Measurements from ENCODE around the gene LSM12. TPM values are rescaled to one million over a fixed set of nuclear protein-coding genes. Genes with fewer than 3 reads are reported as not detected.
"Not testable (repeated sequence)": the region's sequence is repeated elsewhere in the genome, so short reads cannot be mapped to it uniquely, and the experiment has no call there.

The LSM12 gene
- total RNA-seq, 2 experiments from 2014 or later, result 59.3 to 64.8 TPM

DNA sequence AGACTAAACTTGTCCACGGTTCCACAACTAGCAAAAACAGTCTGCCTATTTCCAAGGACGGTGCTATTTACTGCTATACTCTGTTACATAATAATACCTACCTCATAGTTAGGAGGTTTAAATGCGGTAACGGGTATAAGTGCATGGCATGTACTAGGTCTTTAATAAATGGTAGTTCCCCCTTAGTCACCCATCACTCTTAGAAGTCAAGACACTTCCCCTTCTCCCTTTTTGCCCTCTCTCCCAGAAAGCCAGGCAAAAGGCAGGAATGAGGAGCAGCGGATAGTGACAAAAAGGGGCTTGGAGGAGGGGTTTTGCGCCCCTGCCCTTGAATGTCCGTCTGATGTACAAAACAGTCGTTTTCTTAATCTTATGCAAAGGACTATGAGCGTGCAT lies 1.1 kb upstream of the LSM12 start:
- Mint-ChIP-seq H3K27me3 (no peaks in the 10 kb centered on the region), H3K4me3 (peak overlapping the region; percentile 98), H3K9me3 (no peaks in the 10 kb centered on the region), H3K27ac (peak overlapping the region; percentile 93), H3K4me1 (peaks cover 58% of the 10 kb centered on the region), H3K36me3 (ENCODE audit: low read depth) (peaks cover 20% of the 10 kb centered on the region)
- ChIA-PET POLR2A (no interaction called here), CTCF (no interaction called here)
- no peak for DNase-seq

DNA sequence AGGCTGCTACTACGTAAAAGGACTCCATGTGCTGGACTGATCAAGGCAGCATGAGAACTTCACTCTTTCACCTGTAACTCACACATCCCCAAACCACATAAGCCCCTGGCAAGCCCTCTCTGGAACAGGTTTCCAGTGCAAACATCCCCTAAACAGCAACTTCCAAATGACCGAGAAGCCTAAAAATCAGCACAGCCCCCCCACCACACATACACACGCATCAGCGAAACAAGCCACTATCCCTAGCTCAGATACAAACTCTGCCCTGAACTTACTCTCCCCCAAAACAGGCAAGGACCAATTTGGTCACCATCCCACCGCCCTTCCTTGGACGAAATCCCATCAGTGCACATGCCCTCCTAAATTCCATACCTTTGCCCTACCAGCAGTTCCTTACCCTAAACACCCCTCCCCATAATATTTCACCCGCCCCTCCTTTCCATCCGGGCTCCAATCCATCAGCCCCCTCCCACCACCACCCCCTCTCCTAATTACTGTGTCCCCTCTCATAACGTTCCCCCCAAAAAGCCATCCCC lies 735 bp downstream of the LSM12 start:
- POLR2A ChIA-PET, result no interaction called here
- CTCF ChIA-PET, result interaction anchor here (0.6 to 1.4 kb wide), 3 partner anchors 23 to 439 kb away, joined by 3 to 10 read pairs (median 5); no protein-coding TSS in a partner anchor
- Mint-ChIP-seq H3K36me3 (ENCODE audit: low read depth) (peaks cover 32% of the 10 kb centered on the region), H3K27ac (peak overlapping the region; percentile 93), H3K4me1 (peaks cover 53% of the 10 kb centered on the region), H3K4me3 (peak overlapping the region; percentile 98), H3K9me3 (no peaks in the 10 kb centered on the region), H3K27me3 (no peaks in the 10 kb centered on the region)
- DNase-seq, result no peak

DNA sequence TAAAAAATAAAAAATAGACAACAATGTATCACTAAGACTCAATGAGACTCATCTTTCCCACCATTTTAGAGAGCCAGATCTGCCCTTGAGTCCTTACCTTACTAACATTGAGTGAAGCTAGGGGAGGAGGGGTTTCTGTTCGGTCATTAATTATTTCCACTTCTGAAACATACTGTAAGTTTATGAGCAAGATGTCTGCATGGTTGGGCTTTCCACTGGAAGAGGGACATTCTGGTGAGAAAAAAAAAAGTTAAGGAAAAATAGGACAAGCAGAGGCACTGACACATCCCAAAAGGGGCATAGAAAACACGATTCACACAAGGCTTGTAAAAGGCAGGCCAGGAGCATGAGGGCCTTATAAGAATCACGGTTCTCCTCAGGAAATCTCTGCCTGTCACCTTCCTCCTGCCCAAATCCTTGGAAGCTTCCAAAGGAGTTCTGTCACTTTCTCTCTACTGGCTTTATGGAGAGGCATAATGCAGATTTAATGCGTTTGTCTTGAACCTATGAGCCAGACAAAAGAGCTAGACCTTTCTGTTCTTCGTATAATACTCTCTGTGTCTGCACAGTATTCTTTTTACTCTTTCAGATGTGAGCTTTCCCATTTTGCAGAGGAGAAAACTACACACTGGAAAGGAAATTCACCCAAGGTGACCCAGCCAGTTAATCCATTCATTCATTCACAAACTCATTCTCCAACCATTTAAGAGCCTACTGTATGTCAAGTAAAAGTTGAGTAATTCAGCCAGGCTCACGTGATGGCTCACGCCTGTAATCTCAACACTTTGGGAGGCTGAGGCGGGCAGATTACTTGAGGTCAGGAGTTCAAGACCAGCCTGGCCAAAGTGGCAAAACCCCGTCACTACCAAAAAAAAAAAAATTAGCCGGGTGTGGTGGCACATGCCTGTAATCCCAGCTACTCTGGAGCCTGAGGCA lies 2.5 kb downstream of the LSM12 start:
- CTCF ChIA-PET, result interaction anchor here (0.6 kb wide), 1 partner anchor 52 kb away, joined by 4 read pairs; no protein-coding TSS in a partner anchor
- Mint-ChIP-seq H3K9me3 (no peaks in the 10 kb centered on the region), H3K27ac (no peak overlapping the region), H3K4me1 (peaks cover 55% of the 10 kb centered on the region), H3K4me3 (peak overlapping the region; percentile 30), H3K27me3 (no peaks in the 10 kb centered on the region), H3K36me3 (ENCODE audit: low read depth) (peaks cover 47% of the 10 kb centered on the region)
- no peak for DNase-seq
- POLR2A ChIA-PET, result interaction anchor here (0.6 kb wide), 1 partner anchor 12 kb away, joined by 3 read pairs; no protein-coding TSS in a partner anchor

DNA sequence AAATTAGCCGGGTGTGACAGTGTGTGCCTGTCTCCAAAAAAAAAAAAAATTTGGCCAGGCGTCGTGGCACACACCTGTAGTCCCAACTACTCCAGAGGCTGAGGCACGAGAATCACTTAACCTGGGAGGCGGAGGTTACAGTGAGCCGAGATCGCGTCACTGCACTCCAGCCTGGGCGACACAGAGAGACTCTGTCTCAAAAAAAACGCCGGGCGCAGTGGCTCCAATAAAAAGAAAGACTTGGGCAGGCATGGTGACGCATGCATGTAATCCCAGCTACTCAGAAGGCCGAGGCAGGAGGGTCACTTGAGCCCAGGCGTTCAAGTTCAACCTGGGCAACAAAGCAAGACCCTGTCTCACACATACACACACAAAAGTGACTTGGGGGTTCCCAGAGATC lies 3.6 kb downstream of the LSM12 start:
- no peak overlapping the region for H3K4me3 Mint-ChIP-seq
- H3K27ac Mint-ChIP-seq, result no peak overlapping the region
- no peak for DNase-seq
- H3K9me3 Mint-ChIP-seq, result no peaks in the 10 kb centered on the region
- H3K27me3 Mint-ChIP-seq, result no peaks in the 10 kb centered on the region
- peaks cover 56% of the 10 kb centered on the region for H3K36me3 Mint-ChIP-seq (ENCODE audit: low read depth)
- H3K4me1 Mint-ChIP-seq, result peaks cover 56% of the 10 kb centered on the region
- POLR2A ChIA-PET, result interaction anchor here (0.6 kb wide), 1 partner anchor 11 kb away, joined by 3 read pairs; no protein-coding TSS in a partner anchor
- CTCF ChIA-PET, result no interaction called here

DNA sequence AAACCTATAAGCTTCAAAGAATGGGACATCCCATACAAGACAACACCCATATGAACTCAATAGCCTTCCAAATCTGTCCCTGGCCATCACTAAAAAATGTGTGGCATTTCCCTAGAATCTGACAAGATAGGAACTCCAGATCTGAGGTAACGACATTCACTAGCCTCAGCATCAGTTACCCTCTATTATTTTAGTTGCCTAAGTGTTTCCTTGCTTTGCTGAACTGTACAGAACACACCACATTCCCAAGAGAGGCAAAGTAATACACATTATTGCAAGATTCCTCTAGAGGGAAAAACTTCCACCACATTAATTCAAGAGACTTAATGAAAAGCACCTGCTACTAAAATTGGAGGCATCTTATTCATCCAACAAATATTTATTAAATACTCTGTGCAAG lies 5.0 kb downstream of the LSM12 start:
- POLR2A ChIA-PET, result interaction anchor here (0.7 kb wide), 1 partner anchor 29 kb away, joined by 3 read pairs; no protein-coding TSS in a partner anchor
- peaks cover 45% of the 10 kb centered on the region for H3K4me1 Mint-ChIP-seq

DNA sequence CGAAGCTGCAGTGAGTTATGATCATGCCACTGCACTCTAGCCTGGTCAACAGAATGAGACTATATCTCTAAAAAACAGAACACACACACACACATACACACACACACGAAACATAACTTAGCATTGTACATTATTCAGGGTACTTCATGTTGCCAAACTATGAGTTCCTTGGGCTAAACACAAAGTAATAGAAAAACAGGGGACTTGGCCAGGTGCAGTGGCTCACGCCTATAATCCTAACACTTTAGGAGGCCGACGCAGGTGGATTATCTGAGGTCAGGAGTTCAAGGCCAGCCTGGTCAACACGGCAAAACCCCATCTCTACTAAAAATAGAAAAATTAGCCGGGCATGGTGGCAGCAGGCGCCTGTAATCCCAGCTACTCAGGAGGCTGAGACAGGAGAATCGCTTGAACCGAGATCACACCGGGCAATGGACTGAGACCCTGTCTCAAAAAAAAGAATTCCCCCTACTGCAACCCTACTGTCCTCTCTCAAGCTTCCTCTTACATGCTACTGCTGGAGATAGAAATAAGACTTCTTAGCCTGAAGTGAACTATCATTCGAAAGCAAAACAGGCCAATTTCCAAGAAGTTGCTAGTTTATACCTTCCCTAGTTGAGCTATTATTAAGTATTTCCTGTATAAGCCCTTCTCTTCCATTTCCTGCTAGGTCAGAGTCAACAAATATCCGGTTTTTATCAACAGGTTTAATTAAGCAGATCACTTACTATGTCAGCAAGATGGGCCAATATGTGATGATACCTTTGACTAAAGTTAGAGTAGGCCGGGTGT lies 7.2 kb downstream of the LSM12 start:
- Mint-ChIP-seq H3K27ac (no peak overlapping the region), H3K4me3 (no peak overlapping the region), H3K9me3 (no peaks in the 10 kb centered on the region), H3K4me1 (peaks cover 35% of the 10 kb centered on the region), H3K27me3 (no peaks in the 10 kb centered on the region), H3K36me3 (ENCODE audit: low read depth) (peaks cover 55% of the 10 kb centered on the region)
- CTCF ChIA-PET, result interaction anchor here (0.6 to 0.8 kb wide), 2 partner anchors 15 to 17 kb away, joined by 3 to 5 read pairs; no protein-coding TSS in a partner anchor
- POLR2A ChIA-PET, result no interaction called here
- no peak for DNase-seq

More for the DNA sequence above, 5.0 kb downstream of the LSM12 start:
- no peak overlapping the region for H3K4me3 Mint-ChIP-seq
- no peaks in the 10 kb centered on the region for H3K9me3 Mint-ChIP-seq
- CTCF ChIA-PET, result interaction anchor here (0.5 to 1.1 kb wide), 3 partner anchors 55 to 80 kb away, joined by 4 read pairs; no protein-coding TSS in a partner anchor
- peaks cover 56% of the 10 kb centered on the region for H3K36me3 Mint-ChIP-seq (ENCODE audit: low read depth)
- no peak for DNase-seq
- no peak overlapping the region for H3K27ac Mint-ChIP-seq
- H3K27me3 Mint-ChIP-seq, result no peaks in the 10 kb centered on the region

DNA sequence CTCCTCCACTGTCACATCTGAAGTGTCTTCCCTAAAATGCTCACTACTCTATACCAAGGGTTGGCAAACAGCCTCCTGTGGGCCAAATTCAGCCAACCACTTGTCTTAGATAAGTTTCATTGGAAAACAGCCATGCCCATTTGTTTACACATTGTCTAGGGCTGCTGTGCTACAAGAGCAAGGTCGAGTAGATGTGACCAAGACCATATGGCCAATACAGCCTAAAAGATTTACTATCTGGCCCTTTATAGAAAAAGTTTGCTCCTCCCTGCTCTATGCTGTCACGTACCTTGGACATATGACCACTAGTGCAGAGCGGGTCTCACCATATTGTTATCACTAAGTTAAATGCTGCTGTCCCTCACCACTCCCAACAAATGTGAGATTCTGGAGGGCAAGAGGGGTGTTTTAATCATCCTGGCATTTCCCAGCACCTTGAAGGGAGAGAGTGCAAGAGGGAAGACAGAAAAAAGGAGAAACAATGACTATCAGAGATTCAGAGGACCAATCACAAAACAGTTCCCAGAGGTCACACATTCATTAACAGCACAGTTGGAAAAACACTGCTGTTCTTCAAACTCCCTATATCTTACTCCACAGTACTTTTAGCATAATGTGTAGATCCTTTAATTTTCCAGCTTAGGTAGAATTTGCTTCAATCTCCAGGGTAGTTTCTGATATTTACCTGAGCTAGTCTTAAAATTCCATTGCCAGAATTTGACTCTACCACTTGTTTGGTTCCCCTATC lies 13.2 kb downstream of the LSM12 start:
- H3K27me3 Mint-ChIP-seq, result no peaks in the 10 kb centered on the region
- ChIA-PET CTCF (interaction anchor here (1.2 kb wide), 1 partner anchor 119 kb away, joined by 3 read pairs; no protein-coding TSS in a partner anchor), POLR2A (no interaction called here)
- peaks cover 33% of the 10 kb centered on the region for H3K36me3 Mint-ChIP-seq (ENCODE audit: low read depth)
- H3K4me1 Mint-ChIP-seq, result no peaks in the 10 kb centered on the region
- no peak for DNase-seq
- no peak overlapping the region for H3K27ac Mint-ChIP-seq
- H3K9me3 Mint-ChIP-seq, result no peaks in the 10 kb centered on the region
- no peak overlapping the region for H3K4me3 Mint-ChIP-seq

DNA sequence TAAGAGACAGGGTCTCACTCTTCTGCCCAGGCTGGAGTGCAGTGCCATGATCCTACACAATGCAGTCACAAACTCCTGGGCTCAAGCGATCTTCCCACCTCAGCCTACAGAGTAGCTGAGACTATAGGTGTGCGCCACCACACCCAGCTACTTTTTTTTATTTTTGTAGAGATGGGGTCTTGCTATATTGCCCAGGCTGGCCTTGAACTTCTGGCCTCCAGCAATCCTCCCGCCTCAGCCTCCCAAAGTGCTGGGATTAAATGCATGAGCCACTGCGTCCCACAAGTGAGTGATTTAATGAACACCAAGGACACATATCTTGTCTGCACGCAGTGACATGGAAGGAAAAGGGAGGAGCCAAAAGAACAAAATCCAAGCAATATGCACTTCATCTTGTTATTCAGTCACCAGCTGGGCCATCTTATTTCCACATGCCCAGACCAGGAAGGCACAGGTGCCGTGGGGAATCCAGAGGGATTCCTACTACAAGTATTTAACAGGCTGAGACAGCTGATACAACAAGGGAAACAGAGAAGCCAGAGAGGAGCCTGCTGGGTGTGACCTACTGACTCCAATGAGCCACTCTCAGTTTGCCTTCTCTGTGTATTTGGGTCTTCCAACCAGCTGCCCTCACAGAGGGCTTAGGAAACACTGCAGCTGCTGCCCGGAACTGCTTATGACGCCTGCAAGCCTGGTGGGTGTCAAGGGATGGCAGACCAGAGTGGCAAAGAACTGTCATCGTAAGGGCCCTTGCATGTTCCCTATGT lies 17.0 kb downstream of the LSM12 start:
- Mint-ChIP-seq H3K27me3 (no peaks in the 10 kb centered on the region), H3K27ac (no peak overlapping the region), H3K4me1 (peaks cover 4% of the 10 kb centered on the region), H3K4me3 (no peak overlapping the region), H3K36me3 (ENCODE audit: low read depth) (peaks cover 37% of the 10 kb centered on the region), H3K9me3 (no peaks in the 10 kb centered on the region)
- POLR2A ChIA-PET, result no interaction called here
- DNase-seq, result no peak
- CTCF ChIA-PET, result interaction anchor here (1.6 kb wide), 1 partner anchor 10 kb away, joined by 4 read pairs; no protein-coding TSS in a partner anchor

DNA sequence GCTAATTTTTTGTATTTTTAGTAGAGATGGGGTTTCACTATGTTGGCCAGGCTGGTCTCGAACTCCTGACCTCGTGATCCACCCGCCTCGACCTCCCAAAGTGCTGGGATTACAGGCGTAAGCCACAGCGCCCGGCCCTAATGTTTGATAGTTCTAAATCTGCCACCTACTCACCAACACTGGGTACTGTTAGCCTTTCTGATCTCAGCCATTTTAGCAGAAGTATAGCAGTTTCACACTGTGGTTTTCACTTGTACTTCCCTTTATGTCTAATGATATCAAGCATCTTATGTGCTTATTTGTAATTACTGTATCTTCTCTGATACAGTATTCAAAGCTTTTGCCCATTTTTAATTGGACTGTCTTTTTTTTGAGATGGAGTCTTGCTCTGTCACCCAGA lies 19.6 kb downstream of the LSM12 start:
- H3K4me3 Mint-ChIP-seq, POLR2A ChIA-PET, H3K27me3 Mint-ChIP-seq, H3K9me3 Mint-ChIP-seq, H3K4me1 Mint-ChIP-seq, CTCF ChIA-PET, DNase-seq: not testable (repeated sequence)
- peaks cover 21% of the 10 kb centered on the region for H3K36me3 Mint-ChIP-seq (ENCODE audit: low read depth)
- H3K27ac Mint-ChIP-seq, result peak overlapping the region; percentile 31

DNA sequence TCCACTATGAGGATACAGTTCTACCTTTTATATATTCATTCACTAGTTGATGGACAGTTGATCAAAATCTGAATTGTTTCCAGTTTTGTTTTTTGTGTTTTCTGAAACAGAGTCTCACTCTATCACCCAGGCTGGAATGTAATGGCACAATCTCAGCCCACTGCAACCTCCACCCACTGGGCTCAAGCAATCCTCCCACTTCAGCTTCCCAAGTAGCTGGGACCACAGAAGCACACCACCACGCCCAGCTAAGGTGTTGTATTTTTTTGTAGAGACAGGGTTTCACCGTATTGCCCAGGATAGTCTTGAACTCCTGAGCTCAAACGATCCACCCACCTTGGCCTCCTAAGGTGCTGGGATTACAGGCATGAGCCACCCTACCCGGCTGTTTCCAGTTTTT lies 21.0 kb downstream of the LSM12 start:
- Mint-ChIP-seq H3K4me1 (peaks cover 15% of the 10 kb centered on the region), H3K9me3 (no peaks in the 10 kb centered on the region), H3K27ac (no peak overlapping the region), H3K27me3 (no peaks in the 10 kb centered on the region), H3K36me3 (ENCODE audit: low read depth) (peaks cover 21% of the 10 kb centered on the region), H3K4me3 (no peak overlapping the region)
- DNase-seq, result no peak
- ChIA-PET POLR2A (no interaction called here), CTCF (no interaction called here)

DNA sequence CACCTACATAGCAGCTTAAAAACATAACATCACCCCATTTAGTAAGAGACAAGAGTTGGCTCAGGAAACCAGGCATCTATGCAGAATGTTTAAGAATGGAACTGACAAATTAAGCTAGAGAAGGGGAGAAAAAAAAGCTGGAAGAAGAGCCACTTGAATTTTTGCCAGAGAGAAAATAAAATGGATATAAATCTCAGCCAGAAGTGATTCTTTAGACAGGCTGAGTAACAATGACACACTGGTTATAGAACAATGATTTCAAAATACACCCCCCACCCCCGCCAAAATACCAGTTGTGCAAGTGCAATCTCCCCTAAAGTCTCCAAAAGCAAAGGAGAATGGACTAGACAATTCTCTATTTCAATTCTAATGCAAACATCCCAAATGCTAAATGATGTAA lies 22.4 kb downstream of the LSM12 start:
- H3K4me1 Mint-ChIP-seq, result peaks cover 24% of the 10 kb centered on the region
- no peaks in the 10 kb centered on the region for H3K27me3 Mint-ChIP-seq
- ChIA-PET CTCF (interaction anchor here (0.6 to 1.8 kb wide), 3 partner anchors 22 to 783 kb away, joined by 3 to 5 read pairs (median 4); no protein-coding TSS in a partner anchor), POLR2A (no interaction called here)
- no peak overlapping the region for H3K4me3 Mint-ChIP-seq
- no peak for DNase-seq
- H3K36me3 Mint-ChIP-seq (ENCODE audit: low read depth), result peaks cover 22% of the 10 kb centered on the region
- H3K27ac Mint-ChIP-seq, result no peak overlapping the region
- no peaks in the 10 kb centered on the region for H3K9me3 Mint-ChIP-seq
